ENCODE data around the gene CRABP1.

DNA sequence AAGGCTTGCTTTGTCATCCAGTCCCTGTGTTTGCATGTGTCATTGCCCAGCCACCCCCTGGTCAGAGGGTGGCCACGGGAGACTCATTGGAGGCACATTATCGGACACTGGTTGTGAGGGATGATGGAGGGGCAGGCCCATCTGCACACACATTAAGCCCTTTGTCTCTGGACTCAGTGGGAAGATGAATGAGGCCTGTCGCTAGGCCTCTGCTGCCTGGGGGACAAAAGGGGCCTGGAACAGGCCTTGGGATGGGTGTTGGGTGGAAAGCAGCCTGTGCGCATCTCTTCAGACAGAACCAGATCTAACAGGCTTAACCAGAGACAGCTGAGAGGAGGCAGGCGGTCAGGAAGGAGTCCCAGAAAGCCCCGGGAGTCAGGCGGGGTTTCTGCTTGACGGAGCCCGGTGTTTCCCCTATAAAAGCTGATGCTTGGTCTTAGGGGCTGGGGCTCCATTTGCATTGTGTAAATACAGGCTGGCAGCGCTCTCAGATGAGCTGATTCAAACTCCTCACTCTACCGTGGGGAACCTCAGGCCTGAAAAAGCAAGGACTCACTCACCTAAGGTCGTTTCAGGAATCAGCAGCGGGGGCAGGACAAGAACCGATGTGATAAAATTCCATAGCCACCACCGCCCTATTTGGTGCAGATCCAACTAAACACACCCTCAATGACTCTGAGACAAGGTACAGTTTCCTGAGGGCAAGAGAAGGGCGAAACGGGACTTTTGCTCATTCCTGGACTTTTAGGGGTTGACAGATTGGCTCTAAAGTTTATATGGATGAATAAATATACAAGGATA, 23.7 kb upstream of the CRABP1 start:
- TF ChIP-seq EZH2 (IDR thresholded peaks at IDR 0.05) (no peak), JUND (IDR thresholded peaks at IDR 0.05) (no peak), MAX (IDR thresholded peaks at IDR 0.05) (no peak), POLR2AphosphoS5 (IDR thresholded peaks at IDR 0.05; ENCODE audit: low read depth, low read length) (no peak), POLR2A (IDR thresholded peaks at IDR 0.05; ENCODE audit: borderline replicate concordance, extremely low read depth, insufficient read depth, insufficient read length) (no peak), RAD21 (IDR thresholded peaks at IDR 0.05; ENCODE audit: low read depth) (no peak), SRF (IDR thresholded peaks at IDR 0.05; ENCODE audit: low read depth) (no peak), EZH2phosphoT487 (IDR thresholded peaks at IDR 0.05; ENCODE audit: borderline replicate concordance) (no peak), ATF3 (IDR thresholded peaks at IDR 0.05) (no peak), ZNF274 (IDR thresholded peaks at IDR 0.05; ENCODE audit: low read depth, low read length) (no peak), ZFX (IDR thresholded peaks at IDR 0.05) (no peak; the same call in 1 of the 2 replicates), YY1 (IDR thresholded peaks at IDR 0.05; ENCODE audit: extremely low read depth, insufficient replicate concordance, low read depth, low read length) (no peak)
- TF ChIP-seq, protein P1, sequence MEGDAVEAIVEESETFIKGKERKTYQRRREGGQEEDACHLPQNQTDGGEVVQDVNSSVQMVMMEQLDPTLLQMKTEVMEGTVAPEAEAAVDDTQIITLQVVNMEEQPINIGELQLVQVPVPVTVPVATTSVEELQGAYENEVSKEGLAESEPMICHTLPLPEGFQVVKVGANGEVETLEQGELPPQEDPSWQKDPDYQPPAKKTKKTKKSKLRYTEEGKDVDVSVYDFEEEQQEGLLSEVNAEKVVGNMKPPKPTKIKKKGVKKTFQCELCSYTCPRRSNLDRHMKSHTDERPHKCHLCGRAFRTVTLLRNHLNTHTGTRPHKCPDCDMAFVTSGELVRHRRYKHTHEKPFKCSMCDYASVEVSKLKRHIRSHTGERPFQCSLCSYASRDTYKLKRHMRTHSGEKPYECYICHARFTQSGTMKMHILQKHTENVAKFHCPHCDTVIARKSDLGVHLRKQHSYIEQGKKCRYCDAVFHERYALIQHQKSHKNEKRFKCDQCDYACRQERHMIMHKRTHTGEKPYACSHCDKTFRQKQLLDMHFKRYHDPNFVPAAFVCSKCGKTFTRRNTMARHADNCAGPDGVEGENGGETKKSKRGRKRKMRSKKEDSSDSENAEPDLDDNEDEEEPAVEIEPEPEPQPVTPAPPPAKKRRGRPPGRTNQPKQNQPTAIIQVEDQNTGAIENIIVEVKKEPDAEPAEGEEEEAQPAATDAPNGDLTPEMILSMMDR (IDR thresholded peaks at IDR 0.05 in 2 of 3, conservative IDR thresholded peaks at IDR 0.05 in 1 of 3; ENCODE audit: borderline replicate concordance in 1 of 3, insufficient read depth in 1 of 3, low read depth in 2 of 3, low read length in 2 of 3) = no peak
- TF ChIP-seq, protein P2, sequence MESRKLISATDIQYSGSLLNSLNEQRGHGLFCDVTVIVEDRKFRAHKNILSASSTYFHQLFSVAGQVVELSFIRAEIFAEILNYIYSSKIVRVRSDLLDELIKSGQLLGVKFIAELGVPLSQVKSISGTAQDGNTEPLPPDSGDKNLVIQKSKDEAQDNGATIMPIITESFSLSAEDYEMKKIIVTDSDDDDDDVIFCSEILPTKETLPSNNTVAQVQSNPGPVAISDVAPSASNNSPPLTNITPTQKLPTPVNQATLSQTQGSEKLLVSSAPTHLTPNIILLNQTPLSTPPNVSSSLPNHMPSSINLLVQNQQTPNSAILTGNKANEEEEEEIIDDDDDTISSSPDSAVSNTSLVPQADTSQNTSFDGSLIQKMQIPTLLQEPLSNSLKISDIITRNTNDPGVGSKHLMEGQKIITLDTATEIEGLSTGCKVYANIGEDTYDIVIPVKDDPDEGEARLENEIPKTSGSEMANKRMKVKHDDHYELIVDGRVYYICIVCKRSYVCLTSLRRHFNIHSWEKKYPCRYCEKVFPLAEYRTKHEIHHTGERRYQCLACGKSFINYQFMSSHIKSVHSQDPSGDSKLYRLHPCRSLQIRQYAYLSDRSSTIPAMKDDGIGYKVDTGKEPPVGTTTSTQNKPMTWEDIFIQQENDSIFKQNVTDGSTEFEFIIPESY (IDR thresholded peaks at IDR 0.05; ENCODE audit: extremely low read depth, insufficient replicate concordance, low read length) = no peak

Measured in HCT116 (cell line).